Keratinocyte (primary cell): Measurements from ENCODE around the gene MEAK7.

ENCODE experiments used
- CTCF ChIP-seq, 3 experiments: IDR thresholded peaks in 1 of 3; conservative IDR thresholded peaks in 1 of 3; optimal IDR thresholded peaks in 1 of 3; 2 replicates in 2 of 3; 3 replicates in 1 of 3; pipeline versions ENCODE3 to v1.5.1; 2011; ENCODE audit warnings: low read length in 3 of 3, mild to moderate bottlenecking in 3 of 3, moderate library complexity in 2 of 3, control low read depth in 1 of 3, inconsistent platforms in 1 of 3; ENCODE audit not compliant: insufficient read depth in 2 of 3; ENCODE audit errors: extremely low read depth in 1 of 3
- EZH2 ChIP-seq: IDR thresholded peaks from one replicate; pipeline ENCODE4 v1.6.1; 2012; ENCODE audit warnings: inconsistent platforms, mild to moderate bottlenecking, low read length, moderate library complexity

GRCh38 chr16:84518804-84519341, 14.4 kb upstream of the MEAK7 start:
- TF ChIP-seq EZH2 (no peak), CTCF (optimal IDR thresholded peaks at IDR 0.05 in 1 of 3, IDR thresholded peaks at IDR 0.05 in 1 of 3, conservative IDR thresholded peaks at IDR 0.05 in 1 of 3; ENCODE audit: extremely low read depth in 1 of 3, insufficient read depth in 2 of 3, low read length in 3 of 3) (no peak)
